Activated CD8-positive, alpha-beta T cell treated with anti-CD3 and anti-CD28 coated beads for 36 hours (primary cell): Measurements from ENCODE around the gene BUD13. TPM values are rescaled to one million over a fixed set of nuclear protein-coding genes. Genes with fewer than 3 reads are reported as not detected.
"Not testable (repeated sequence)": the region's sequence is repeated elsewhere in the genome, so short reads cannot be mapped to it uniquely, and the experiment has no call there.

Experiments
- ATAC-seq: fragments of 200-7000 bp; cut with Tn5 transposase; one replicate; pipeline ENCODE4 v1.10.0; 2021; ENCODE audit warnings: mild to moderate bottlenecking, moderate library complexity
- CTCF ChIA-PET: fragments of 350-600 bp; sonication (Branson Sonifier 250); formaldehyde crosslinking; loops from one replicate; lab custom pipeline; 2021; ENCODE audit warnings: antibody characterized with exemption; lab: Charles Lee
- POLR2A ChIA-PET: fragments of 350-600 bp; sonication (Branson Sonifier 250); formaldehyde crosslinking; loops from one replicate; lab custom pipeline; 2021; ENCODE audit warnings: antibody characterized with exemption; lab: Charles Lee
- DNase-seq: peaks from one replicate; pipeline ENCODE4 v3.0.0-alpha.2; 2020
- H3K27ac Mint-ChIP-seq: one replicate; pipeline ENCODE4 v1.8.0; 2021; ENCODE audit warnings: mild to moderate bottlenecking, mixed read lengths
- H3K27me3 Mint-ChIP-seq: one replicate; pipeline ENCODE4 v1.8.0; 2021; ENCODE audit warnings: mixed read lengths
- H3K36me3 Mint-ChIP-seq: one replicate; pipeline ENCODE4 v1.8.0; 2021; ENCODE audit warnings: low read depth, mixed read lengths
- H3K4me1 Mint-ChIP-seq: one replicate; pipeline ENCODE4 v1.8.0; 2021; ENCODE audit warnings: low read depth, mixed read lengths
- H3K4me3 Mint-ChIP-seq: one replicate; pipeline ENCODE4 v1.8.0; 2021; ENCODE audit warnings: mild to moderate bottlenecking, moderate library complexity, mixed read lengths
- H3K9me3 Mint-ChIP-seq: one replicate; pipeline ENCODE4 v1.8.0; 2021; ENCODE audit warnings: mixed read lengths
- intact Hi-C: fragments of 100-400 bp; cut with micrococcal nuclease; formaldehyde crosslinking; loops from one replicate; pipeline ENCODE4 v1.10.0; 2022
- total RNA-seq, 2 experiments: library from RNA; stranded (reverse); gene quantifications; one replicate each; pipeline ENCODE4 v1.2.3, GENCODE V29; 2021
- TF ChIP-seq, protein P1 (sequence below): fragments of 200-600 bp; IDR thresholded peaks from one replicate; pipeline ENCODE4 v1.8.0; 2022; ENCODE audit warnings: antibody characterized with exemption, mild to moderate bottlenecking

BUD13 gene
- total RNA-seq, 2 experiments from 2014 or later = 26.6 to 28.6 TPM

DNA sequence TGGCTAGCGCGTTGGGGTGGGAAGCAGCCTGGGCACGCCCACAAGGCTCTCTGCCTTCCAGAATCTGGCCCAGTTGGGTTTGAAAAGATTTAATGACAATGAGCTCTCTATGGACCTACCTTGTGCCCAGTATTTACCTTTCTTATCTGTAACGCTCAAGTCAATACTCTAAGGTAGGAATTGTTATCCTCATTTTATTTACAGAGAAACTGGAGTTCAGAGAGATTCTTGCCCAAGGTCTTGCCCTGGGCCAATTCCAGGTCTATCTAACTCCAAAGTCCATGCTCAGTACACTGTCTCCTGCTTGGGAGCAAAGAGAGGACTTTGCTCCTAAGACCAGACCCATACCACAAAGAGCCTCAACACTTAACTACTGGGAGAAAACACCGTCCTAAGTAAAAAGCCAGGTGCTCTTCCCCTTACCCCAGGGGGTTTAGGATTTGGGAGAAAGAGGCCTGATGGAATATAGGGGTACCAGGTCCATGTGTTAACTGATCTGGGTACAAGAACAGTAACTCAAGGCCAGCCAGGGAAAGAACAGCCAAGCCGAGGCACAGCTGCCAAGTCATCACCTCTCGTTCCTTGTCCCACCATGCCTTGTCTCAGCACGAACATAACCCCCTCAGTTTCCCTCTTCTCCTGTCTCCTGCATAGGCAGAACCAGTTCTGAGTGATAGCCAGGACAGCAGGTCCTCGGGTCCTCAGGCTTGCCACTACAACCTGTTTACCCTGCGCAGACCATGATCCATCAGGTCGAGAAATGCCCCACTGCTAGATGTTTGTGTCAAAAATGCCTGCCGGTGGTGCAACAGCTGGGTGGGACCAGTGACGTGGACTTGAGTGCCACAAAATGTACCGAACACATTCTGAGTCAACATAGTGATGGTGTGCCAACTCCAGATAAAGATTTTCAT, 35.7 kb upstream of the BUD13 start:
- ChIA-PET POLR2A (no interaction called here), CTCF (no interaction called here)
- no peak overlapping the region for H3K27ac Mint-ChIP-seq
- intact Hi-C loops = no loop called here
- no peaks in the 10 kb centered on the region for H3K4me1 Mint-ChIP-seq
- no peak for DNase-seq
- TF ChIP-seq, protein P1, sequence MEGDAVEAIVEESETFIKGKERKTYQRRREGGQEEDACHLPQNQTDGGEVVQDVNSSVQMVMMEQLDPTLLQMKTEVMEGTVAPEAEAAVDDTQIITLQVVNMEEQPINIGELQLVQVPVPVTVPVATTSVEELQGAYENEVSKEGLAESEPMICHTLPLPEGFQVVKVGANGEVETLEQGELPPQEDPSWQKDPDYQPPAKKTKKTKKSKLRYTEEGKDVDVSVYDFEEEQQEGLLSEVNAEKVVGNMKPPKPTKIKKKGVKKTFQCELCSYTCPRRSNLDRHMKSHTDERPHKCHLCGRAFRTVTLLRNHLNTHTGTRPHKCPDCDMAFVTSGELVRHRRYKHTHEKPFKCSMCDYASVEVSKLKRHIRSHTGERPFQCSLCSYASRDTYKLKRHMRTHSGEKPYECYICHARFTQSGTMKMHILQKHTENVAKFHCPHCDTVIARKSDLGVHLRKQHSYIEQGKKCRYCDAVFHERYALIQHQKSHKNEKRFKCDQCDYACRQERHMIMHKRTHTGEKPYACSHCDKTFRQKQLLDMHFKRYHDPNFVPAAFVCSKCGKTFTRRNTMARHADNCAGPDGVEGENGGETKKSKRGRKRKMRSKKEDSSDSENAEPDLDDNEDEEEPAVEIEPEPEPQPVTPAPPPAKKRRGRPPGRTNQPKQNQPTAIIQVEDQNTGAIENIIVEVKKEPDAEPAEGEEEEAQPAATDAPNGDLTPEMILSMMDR = no peak
- H3K9me3 Mint-ChIP-seq = no peaks in the 10 kb centered on the region
- no peak for ATAC-seq
- H3K4me3 Mint-ChIP-seq = no peak overlapping the region
- H3K36me3 Mint-ChIP-seq = no peaks in the 10 kb centered on the region
- peaks cover 3% of the 10 kb centered on the region for H3K27me3 Mint-ChIP-seq

DNA sequence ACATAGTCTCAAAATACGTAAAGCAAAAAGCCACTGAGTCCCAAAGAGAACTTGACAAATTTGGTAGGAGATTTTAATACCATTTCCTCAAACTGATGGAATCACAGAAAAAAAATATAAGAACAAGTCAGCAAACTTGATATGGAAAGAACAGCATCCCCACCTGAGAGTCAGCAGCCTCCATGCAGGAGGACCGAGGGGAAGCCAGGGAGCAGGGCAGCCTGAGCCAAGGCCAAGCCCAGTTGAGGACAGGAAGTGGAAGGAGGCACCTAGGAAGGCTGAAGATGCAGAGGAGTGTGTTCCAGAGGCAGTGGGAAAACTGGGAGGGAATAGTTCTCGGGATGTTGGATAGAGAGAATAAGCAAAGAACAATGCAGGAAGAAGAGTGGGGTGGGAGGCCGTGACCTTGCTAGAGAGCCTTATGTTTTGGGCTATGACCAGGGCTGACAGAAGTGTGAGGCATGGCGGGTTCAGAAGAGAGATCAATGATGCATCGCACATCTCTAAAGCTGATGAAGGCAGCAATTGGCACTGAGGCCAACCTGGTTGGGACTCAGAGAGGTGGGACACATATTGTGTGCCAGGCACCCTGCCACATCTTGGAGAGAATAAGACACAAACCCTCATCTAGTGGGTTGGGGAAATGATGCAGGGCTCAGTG, 34.9 kb upstream of the BUD13 start:
- ATAC-seq = no peak
- CTCF ChIA-PET = interaction anchor here (1.0 kb wide), 1 partner anchor 17 kb away, joined by 3 read pairs; the partner anchor contains the start of gene APOA5
- Mint-ChIP-seq H3K27ac (no peak overlapping the region), H3K4me3 (no peak overlapping the region), H3K36me3 (no peaks in the 10 kb centered on the region), H3K27me3 (peaks cover 4% of the 10 kb centered on the region), H3K4me1 (no peaks in the 10 kb centered on the region), H3K9me3 (no peaks in the 10 kb centered on the region)
- TF ChIP-seq, protein P1 = no peak
- DNase-seq = no peak
- intact Hi-C loops = no loop called here
- POLR2A ChIA-PET = no interaction called here

DNA sequence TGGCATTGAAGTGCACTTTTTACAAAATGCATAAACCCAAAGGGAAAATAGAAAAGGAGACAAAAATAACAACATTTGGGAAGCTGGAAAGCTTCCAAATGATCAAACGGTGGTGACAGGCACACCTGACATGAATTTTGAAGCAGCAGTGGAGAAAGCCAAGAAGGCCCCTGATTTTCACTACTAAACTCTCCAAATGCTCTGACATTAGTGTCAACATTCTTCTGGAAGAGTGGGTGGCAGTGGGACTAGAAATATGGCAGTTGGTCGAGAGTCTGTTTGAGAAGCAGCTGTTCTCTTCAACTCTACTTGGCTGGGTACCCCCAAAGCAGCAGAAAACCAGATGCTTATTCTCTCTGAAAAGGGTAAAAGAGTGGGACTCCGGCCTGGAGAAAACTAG, 31.2 kb upstream of the BUD13 start:
- no peak overlapping the region for H3K27ac Mint-ChIP-seq
- peaks cover 6% of the 10 kb centered on the region for H3K27me3 Mint-ChIP-seq
- DNase-seq (no peak), ATAC-seq (no peak)
- TF ChIP-seq, protein P1 = no peak
- H3K36me3 Mint-ChIP-seq = no peaks in the 10 kb centered on the region
- H3K4me1 Mint-ChIP-seq = no peaks in the 10 kb centered on the region
- H3K9me3 Mint-ChIP-seq = no peaks in the 10 kb centered on the region
- ChIA-PET CTCF (interaction anchor here (1.0 to 3.0 kb wide), 2 partner anchors 13 to 32 kb away, joined by 3 to 11 read pairs; partner anchors contain the start of gene APOA5), POLR2A (no interaction called here)
- intact Hi-C loops = no loop called here
- no peak overlapping the region for H3K4me3 Mint-ChIP-seq

DNA sequence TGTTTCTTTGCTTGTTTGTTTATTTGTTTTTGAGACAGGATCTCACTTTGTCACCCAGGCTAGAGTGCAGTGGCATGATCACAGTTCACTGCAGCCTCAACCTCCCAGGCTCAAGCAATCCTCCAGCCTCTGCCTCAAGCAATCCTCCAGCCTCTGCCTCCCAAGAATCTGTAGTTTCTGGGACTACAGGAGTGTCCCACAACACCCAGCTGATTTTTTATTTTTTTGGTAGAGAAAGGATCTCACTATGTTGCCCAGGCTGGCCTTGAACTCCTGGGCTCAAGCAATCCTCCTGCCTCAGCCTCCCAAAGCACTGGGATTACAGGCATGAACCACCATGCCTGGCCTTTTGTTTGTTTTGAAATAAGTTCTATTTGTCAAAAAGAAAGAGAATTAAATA, 28.9 kb upstream of the BUD13 start:
- H3K27me3 Mint-ChIP-seq, H3K27ac Mint-ChIP-seq, H3K36me3 Mint-ChIP-seq, intact Hi-C loops, POLR2A ChIA-PET, ATAC-seq, H3K9me3 Mint-ChIP-seq, DNase-seq, H3K4me1 Mint-ChIP-seq, H3K4me3 Mint-ChIP-seq: not testable (repeated sequence)
- CTCF ChIA-PET = interaction anchor here (0.8 to 1.0 kb wide), 2 partner anchors 10 to 14 kb away, joined by 3 to 6 read pairs; partner anchors contain the start of genes APOA5 and ZPR1

DNA sequence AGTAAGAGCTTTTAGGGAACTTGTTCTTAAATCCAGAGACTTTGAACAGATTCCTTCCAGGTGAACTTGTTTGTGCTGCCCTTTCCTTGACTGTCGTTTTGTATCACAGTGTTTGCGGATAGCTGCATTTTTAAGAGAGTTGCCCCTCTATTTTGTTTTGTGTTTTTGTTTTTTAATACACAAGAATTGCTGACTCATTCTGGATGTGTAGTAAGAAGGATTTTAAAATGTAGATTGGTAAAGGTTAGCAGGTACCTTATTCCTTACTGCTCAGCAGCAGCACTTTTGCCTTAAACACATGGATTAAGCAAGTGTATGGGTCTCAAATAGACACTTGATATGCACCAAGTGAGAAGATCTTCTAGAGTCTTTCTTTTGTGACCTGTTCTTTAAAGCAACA, 27.8 kb upstream of the BUD13 start:
- peaks cover 6% of the 10 kb centered on the region for H3K27me3 Mint-ChIP-seq
- no peak overlapping the region for H3K4me3 Mint-ChIP-seq
- TF ChIP-seq, protein P1 = no peak
- DNase-seq (no peak), ATAC-seq (no peak)
- ChIA-PET CTCF (interaction anchor here (1.7 to 2.8 kb wide), 3 partner anchors 10 to 305 kb away, joined by 5 to 17 read pairs (median 10); partner anchors contain the start of gene APOA5), POLR2A (interaction anchor here (1.1 kb wide), 1 partner anchor 14 kb away, joined by 3 read pairs; no protein-coding TSS in a partner anchor)
- no peaks in the 10 kb centered on the region for H3K4me1 Mint-ChIP-seq
- no peaks in the 10 kb centered on the region for H3K36me3 Mint-ChIP-seq
- intact Hi-C loops = no loop called here
- no peak overlapping the region for H3K27ac Mint-ChIP-seq
- no peaks in the 10 kb centered on the region for H3K9me3 Mint-ChIP-seq
